ENCODE data around the gene IPCEF1.

The IPCEF1 gene

DNA sequence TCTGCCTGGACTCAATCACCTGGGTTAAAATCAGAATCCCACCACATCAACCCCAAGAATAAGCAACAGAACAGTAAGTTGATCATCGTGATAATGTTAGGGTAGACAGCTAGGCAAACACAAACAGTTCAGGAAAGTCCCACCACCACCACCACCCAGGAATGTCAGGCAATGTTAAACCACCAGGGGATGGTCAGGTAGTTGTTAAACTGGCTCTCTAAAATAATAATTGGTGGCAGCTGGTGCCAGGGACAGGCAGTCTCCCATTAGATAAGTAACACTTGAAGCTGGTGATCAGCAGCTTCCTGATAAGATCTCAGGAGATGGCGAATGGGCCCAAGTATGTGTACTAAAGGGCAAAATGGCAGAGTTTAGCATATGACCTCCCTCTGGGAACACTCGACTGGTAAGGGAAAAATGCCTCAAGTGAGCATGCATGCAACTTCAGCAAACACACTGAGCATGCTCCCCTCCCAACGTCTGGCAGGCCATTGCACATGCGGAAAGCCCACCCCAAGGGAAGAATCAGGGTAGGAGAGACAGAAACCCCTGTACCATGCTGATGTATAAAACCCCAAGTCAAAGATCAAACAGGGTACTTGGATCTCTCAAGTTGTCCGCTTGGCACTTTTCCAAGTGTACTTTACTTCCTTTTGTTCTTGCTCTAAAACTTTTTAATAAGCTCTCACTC is 66.6 kb downstream of the IPCEF1 start:
- H3K4me3 ChIP-seq: no peak overlapping the region
- no peaks in the 10 kb centered on the region for H3K9me3 ChIP-seq (ENCODE audit: low read depth, low read length)
- no peak overlapping the region for H3K9ac ChIP-seq (ENCODE audit: insufficient read length)
- TF ChIP-seq FOXP2 (optimal IDR thresholded peaks at IDR 0.05; ENCODE audit: control extremely low read depth, extremely low read length, insufficient read depth) (no peak), POLR2AphosphoS5 (IDR thresholded peaks at IDR 0.05; ENCODE audit: borderline replicate concordance, low read depth, low read length) (no peak), EZH2 (IDR thresholded peaks at IDR 0.05) (no peak)
- H3K27ac ChIP-seq: no peak overlapping the region
- no peaks in the 10 kb centered on the region for H3K36me3 ChIP-seq (ENCODE audit: insufficient read depth, low read length)
- DNase-seq (ENCODE audit: low read depth, low spot score): no peak

DNA sequence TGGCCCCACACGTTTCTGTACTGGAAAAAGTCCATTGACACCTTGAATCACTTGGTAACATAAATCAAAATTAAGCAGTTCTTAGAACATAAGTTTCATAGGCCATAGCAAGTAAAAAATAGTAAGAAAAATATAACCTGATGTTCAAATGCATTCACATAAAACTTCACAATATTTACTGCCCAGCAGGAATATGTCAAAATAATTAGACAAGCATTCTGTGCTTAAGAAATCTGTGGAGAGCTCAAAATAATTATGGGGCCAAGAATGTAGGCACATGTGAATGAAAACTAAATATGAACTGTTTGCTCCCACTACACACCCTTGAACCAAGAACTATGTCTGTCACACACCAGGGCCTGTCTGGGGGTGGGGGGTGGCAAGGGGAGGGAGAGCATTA is 70.8 kb downstream of the IPCEF1 start:
- Histone ChIP-seq H3K27ac (no peak overlapping the region), H3K36me3 (ENCODE audit: insufficient read depth, low read length) (no peaks in the 10 kb centered on the region), H3K9me3 (ENCODE audit: low read depth, low read length) (no peaks in the 10 kb centered on the region), H3K9ac (ENCODE audit: insufficient read length) (no peak overlapping the region), H3K4me3 (no peak overlapping the region)
- DNase-seq (ENCODE audit: low read depth, low spot score): no peak
- TF ChIP-seq EZH2 (IDR thresholded peaks at IDR 0.05) (no peak), FOXP2 (optimal IDR thresholded peaks at IDR 0.05; ENCODE audit: control extremely low read depth, extremely low read length, insufficient read depth) (no peak), POLR2AphosphoS5 (IDR thresholded peaks at IDR 0.05; ENCODE audit: borderline replicate concordance, low read depth, low read length) (no peak)

DNA sequence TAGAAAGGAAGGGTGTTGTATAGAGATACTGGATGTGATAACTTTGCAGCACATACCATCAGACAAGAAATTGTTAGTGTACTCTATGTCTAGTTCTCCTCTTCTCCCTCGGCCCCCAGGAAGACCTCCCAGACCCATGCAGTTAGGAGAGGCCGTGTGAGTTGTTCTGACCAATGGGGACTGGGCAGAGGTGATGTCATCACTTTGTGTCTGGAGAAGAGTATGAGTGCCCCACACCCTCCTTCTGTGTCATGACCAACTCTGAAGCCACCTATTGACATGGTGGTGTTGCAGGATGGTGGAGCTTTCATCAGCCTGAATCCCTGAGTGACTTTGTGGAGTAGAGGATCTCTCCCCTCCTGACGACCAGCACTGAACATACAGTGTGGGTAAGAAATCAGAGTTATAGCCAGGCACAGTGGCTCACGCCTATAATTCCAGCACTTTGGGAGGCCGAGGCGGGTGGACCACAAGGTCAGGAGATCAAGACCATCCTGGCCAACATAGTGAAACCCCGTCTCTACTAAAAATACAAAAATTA is 72.2 kb downstream of the IPCEF1 start:
- no peak for DNase-seq (ENCODE audit: low read depth, low spot score)
- Histone ChIP-seq H3K27ac (no peak overlapping the region), H3K9me3 (ENCODE audit: low read depth, low read length) (no peaks in the 10 kb centered on the region), H3K9ac (ENCODE audit: insufficient read length) (no peak overlapping the region), H3K4me3 (no peak overlapping the region), H3K36me3 (ENCODE audit: insufficient read depth, low read length) (no peaks in the 10 kb centered on the region)
- TF ChIP-seq POLR2AphosphoS5 (IDR thresholded peaks at IDR 0.05; ENCODE audit: borderline replicate concordance, low read depth, low read length) (no peak), EZH2 (IDR thresholded peaks at IDR 0.05) (no peak), FOXP2 (optimal IDR thresholded peaks at IDR 0.05; ENCODE audit: control extremely low read depth, extremely low read length, insufficient read depth) (no peak)

DNA sequence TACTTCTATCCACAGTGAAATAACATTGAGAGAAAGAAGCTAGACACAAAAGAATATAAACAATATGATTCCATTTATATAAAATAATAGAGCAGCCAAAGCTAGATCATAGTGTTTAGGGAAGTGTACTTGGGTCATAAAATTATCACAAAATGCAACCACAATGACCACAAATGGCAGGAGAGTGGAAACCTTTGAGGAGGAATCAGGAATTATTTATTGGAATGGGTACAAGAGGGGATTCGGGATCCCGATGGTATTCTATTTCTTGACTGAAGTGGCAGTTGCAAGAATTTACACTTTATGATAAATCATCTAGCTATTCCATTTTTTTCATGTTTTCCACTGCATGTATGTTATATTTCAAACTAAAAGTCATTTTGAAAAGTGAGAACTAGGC is 76.1 kb downstream of the IPCEF1 start:
- Histone ChIP-seq H3K27ac (no peak overlapping the region), H3K9me3 (ENCODE audit: low read depth, low read length) (no peaks in the 10 kb centered on the region), H3K4me3 (no peak overlapping the region), H3K36me3 (ENCODE audit: insufficient read depth, low read length) (no peaks in the 10 kb centered on the region), H3K9ac (ENCODE audit: insufficient read length) (no peak overlapping the region)
- no peak for TF ChIP-seq POLR2AphosphoS5 (IDR thresholded peaks at IDR 0.05; ENCODE audit: borderline replicate concordance, low read depth, low read length)
- no peak for DNase-seq (ENCODE audit: low read depth, low spot score)

DNA sequence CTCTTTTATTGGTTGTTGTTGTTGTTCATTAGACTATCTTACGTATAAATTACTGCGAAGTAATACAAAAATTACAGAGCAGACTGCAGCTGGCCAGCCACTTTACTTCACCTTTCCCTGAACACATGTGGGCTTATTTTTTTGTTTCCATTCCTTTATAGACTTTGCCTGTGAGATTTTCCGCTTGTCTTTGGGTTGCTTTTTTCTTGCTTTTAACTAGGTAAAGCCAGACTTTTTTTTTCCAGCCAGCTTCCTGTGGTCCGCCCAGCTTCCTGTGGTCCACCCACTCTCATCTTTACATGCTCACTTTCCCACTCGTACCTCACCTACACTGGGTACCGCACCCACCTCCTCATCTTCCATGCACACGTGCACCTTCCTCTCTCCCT is 79.0 kb downstream of the IPCEF1 start:
- TF ChIP-seq POLR2AphosphoS5 (IDR thresholded peaks at IDR 0.05; ENCODE audit: borderline replicate concordance, low read depth, low read length) (no peak), FOXP2 (optimal IDR thresholded peaks at IDR 0.05; ENCODE audit: control extremely low read depth, extremely low read length, insufficient read depth) (no peak), EZH2 (IDR thresholded peaks at IDR 0.05) (no peak)
- H3K4me3 ChIP-seq: no peak overlapping the region
- no peak for DNase-seq (ENCODE audit: low read depth, low spot score)
- H3K27ac ChIP-seq: no peak overlapping the region
- H3K9me3 ChIP-seq (ENCODE audit: low read depth, low read length): no peaks in the 10 kb centered on the region
- no peaks in the 10 kb centered on the region for H3K36me3 ChIP-seq (ENCODE audit: insufficient read depth, low read length)
- H3K9ac ChIP-seq (ENCODE audit: insufficient read length): no peak overlapping the region

DNA sequence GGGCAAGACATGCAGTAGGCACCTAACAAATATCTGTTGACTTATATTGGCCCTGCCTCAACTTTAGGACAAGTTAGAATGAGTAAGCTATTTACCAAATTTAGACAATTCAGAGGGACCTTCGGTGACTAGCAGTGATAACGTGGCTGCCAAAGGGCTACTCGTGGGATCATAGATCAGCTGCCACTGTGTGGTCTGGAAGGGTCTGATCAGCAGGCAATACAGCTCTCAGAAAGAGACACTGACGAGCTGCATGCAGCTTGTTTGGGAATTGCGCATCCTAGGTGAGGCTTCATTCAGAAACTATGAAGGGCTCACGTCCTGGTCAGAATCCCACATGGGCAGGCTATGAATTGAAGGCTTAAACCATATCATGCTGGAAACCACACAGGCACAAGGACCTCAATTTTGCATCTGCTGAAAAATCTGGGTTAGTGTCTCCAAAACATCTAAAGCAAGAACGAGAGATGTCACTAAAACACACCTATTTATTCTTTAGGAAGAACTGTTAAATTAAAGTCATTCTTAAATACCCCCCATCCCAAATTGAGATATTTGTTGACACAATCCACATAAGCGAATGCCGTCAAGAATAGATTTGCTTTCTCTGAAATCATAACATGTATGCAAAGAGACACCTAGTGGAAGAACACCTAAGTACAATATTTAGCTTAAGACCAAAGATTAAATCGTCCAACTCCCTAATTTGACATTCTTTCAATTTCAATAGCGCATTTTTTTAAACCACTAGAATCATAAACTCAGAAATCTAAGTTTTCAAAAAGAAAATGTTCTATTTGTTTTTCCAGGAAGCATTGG is 79.6 kb downstream of the IPCEF1 start:
- H3K27ac ChIP-seq: no peak overlapping the region
- peak; percentile 26 for DNase-seq (ENCODE audit: low read depth, low spot score)

DNA sequence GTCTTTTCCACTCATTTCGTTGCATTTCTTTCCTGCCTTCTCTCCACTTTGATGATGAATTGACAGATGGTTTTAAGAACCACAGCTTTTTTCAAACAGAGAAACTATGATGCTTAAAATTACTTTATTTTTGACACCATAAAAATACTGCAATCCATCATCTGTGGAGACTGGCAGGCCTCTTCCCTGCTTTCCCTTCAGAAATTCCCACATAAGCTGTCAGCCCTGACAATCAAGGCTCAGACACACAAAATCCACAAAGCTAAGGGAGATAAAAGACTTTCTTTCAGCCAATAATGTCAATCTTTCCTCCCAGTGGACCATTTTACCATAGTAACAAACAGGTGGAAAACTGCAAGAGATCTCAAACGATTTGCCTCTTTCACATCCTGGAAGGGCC is 82.4 kb downstream of the IPCEF1 start:
- H3K9ac ChIP-seq (ENCODE audit: insufficient read length): no peak overlapping the region
- no peaks in the 10 kb centered on the region for H3K36me3 ChIP-seq (ENCODE audit: insufficient read depth, low read length)
- TF ChIP-seq FOXP2 (optimal IDR thresholded peaks at IDR 0.05; ENCODE audit: control extremely low read depth, extremely low read length, insufficient read depth): no peak
- TF ChIP-seq POLR2AphosphoS5 (IDR thresholded peaks at IDR 0.05; ENCODE audit: borderline replicate concordance, low read depth, low read length): no peak
- no peak for TF ChIP-seq EZH2 (IDR thresholded peaks at IDR 0.05)
- H3K4me3 ChIP-seq: no peak overlapping the region
- no peak overlapping the region for H3K27ac ChIP-seq
- DNase-seq (ENCODE audit: low read depth, low spot score): no peak
- H3K9me3 ChIP-seq (ENCODE audit: low read depth, low read length): no peaks in the 10 kb centered on the region

More for the DNA sequence above, 79.6 kb downstream of the IPCEF1 start:
- Histone ChIP-seq H3K9me3 (ENCODE audit: low read depth, low read length) (no peaks in the 10 kb centered on the region), H3K36me3 (ENCODE audit: insufficient read depth, low read length) (no peaks in the 10 kb centered on the region), H3K9ac (ENCODE audit: insufficient read length) (no peak overlapping the region), H3K4me3 (no peak overlapping the region)
- TF ChIP-seq EZH2 (IDR thresholded peaks at IDR 0.05) (no peak), FOXP2 (optimal IDR thresholded peaks at IDR 0.05; ENCODE audit: control extremely low read depth, extremely low read length, insufficient read depth) (no peak), POLR2AphosphoS5 (IDR thresholded peaks at IDR 0.05; ENCODE audit: borderline replicate concordance, low read depth, low read length) (no peak)

DNA sequence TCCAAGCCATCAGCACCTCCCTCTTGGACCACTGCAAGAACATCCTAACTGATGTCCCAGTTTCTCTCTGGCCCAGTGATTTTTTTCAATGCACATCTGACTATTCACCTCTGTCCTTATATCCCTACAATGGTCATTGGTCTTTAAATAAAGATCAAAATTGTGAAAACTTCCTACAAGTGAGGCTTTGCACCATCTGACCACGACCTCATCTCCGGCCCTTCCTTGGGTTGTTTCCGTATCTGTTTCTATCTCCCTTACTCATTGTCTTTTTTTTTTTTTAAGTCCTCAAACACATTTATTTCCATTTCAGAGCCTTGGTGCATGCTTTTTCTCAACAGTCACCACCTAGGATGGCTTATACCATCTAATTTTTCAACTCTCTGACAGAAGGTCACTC is 88.1 kb downstream of the IPCEF1 start:
- no peak for TF ChIP-seq POLR2AphosphoS5 (IDR thresholded peaks at IDR 0.05; ENCODE audit: borderline replicate concordance, low read depth, low read length)
- TF ChIP-seq EZH2 (IDR thresholded peaks at IDR 0.05): no peak
- no peak overlapping the region for H3K9ac ChIP-seq (ENCODE audit: insufficient read length)
- H3K9me3 ChIP-seq (ENCODE audit: low read depth, low read length): no peaks in the 10 kb centered on the region
- H3K36me3 ChIP-seq (ENCODE audit: insufficient read depth, low read length): no peaks in the 10 kb centered on the region
- no peak for DNase-seq (ENCODE audit: low read depth, low spot score)
- H3K27ac ChIP-seq: no peak overlapping the region
- H3K4me3 ChIP-seq: no peak overlapping the region

All from SK-N-MC (cell line).